Measurements from ENCODE around the gene ZNF296.

- TF ChIP-seq EZH2phosphoT487 (IDR thresholded peaks at IDR 0.05; ENCODE audit: insufficient read depth, low read depth) (no peak), EZH2 (IDR thresholded peaks at IDR 0.05; ENCODE audit: insufficient read depth, poor library complexity, severe bottlenecking) (no peak)
Observed at GRCh38 chr19:45079911-45080370, 3.7 kb upstream of the ZNF296 start.
